Liver (tissue), 3 donors: ENCODE data around the gene MUC2.

ENCODE experiments used
- JUND ChIP-seq, 2 donors: IDR thresholded peaks; 2 replicates each; pipeline ENCODE4 v1.6.1; 2016; ENCODE audit warnings: antibody characterized with exemption in 2 of 2
- RAD21 ChIP-seq, 2 donors: IDR thresholded peaks; 2 replicates each; pipeline ENCODE4 v1.6.1; 2016; ENCODE audit warnings: antibody characterized with exemption in 2 of 2, mild to moderate bottlenecking in 2 of 2
- TAF1 ChIP-seq: conservative IDR thresholded peaks from 2 replicates; pipeline ENCODE4 v1.6.1; 2016; ENCODE audit warnings: antibody characterized with exemption, mild to moderate bottlenecking
- YY1 ChIP-seq: IDR thresholded peaks from 2 replicates; pipeline ENCODE4 v1.6.1; 2016; ENCODE audit warnings: antibody characterized with exemption, mild to moderate bottlenecking
- TF ChIP-seq, protein P1 (sequence below): IDR thresholded peaks from 2 replicates; pipeline ENCODE4 v1.6.1; 2016; ENCODE audit warnings: antibody characterized with exemption, mild to moderate bottlenecking
- TF ChIP-seq, protein P2 (sequence below): fragments of 150-350 bp; IDR thresholded peaks from 2 replicates; pipeline ENCODE4 v1.5.1; 2017; ENCODE audit warnings: improper control_type of control experiment, low read depth, low read length; ENCODE audit not compliant: missing input control
- donor health status: healthy.
- donor health status: healthy.

DNA sequence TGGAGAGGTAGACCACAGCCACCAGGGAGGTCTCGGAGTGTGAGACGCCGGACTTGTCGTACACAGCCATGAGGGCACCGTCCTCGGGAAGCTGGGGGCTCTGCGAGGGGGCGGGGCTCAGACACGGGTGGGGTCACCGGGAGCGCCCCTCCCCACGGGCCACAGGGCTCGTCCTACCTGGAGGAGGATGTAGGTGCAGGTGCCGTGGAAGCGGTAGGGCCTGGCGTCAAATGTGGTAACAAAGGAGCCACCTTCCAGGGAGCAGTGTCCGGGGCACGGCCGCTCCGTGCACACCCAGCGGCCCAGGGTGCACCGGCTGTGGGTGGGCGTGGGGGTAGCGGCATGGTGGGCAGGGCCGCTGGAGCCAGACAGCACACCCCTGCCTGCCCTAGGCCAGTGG, 45.6 kb upstream of the MUC2 start:
- TF ChIP-seq, protein P1, sequence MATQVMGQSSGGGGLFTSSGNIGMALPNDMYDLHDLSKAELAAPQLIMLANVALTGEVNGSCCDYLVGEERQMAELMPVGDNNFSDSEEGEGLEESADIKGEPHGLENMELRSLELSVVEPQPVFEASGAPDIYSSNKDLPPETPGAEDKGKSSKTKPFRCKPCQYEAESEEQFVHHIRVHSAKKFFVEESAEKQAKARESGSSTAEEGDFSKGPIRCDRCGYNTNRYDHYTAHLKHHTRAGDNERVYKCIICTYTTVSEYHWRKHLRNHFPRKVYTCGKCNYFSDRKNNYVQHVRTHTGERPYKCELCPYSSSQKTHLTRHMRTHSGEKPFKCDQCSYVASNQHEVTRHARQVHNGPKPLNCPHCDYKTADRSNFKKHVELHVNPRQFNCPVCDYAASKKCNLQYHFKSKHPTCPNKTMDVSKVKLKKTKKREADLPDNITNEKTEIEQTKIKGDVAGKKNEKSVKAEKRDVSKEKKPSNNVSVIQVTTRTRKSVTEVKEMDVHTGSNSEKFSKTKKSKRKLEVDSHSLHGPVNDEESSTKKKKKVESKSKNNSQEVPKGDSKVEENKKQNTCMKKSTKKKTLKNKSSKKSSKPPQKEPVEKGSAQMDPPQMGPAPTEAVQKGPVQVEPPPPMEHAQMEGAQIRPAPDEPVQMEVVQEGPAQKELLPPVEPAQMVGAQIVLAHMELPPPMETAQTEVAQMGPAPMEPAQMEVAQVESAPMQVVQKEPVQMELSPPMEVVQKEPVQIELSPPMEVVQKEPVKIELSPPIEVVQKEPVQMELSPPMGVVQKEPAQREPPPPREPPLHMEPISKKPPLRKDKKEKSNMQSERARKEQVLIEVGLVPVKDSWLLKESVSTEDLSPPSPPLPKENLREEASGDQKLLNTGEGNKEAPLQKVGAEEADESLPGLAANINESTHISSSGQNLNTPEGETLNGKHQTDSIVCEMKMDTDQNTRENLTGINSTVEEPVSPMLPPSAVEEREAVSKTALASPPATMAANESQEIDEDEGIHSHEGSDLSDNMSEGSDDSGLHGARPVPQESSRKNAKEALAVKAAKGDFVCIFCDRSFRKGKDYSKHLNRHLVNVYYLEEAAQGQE = no peak
- TF ChIP-seq, protein P2, sequence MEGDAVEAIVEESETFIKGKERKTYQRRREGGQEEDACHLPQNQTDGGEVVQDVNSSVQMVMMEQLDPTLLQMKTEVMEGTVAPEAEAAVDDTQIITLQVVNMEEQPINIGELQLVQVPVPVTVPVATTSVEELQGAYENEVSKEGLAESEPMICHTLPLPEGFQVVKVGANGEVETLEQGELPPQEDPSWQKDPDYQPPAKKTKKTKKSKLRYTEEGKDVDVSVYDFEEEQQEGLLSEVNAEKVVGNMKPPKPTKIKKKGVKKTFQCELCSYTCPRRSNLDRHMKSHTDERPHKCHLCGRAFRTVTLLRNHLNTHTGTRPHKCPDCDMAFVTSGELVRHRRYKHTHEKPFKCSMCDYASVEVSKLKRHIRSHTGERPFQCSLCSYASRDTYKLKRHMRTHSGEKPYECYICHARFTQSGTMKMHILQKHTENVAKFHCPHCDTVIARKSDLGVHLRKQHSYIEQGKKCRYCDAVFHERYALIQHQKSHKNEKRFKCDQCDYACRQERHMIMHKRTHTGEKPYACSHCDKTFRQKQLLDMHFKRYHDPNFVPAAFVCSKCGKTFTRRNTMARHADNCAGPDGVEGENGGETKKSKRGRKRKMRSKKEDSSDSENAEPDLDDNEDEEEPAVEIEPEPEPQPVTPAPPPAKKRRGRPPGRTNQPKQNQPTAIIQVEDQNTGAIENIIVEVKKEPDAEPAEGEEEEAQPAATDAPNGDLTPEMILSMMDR = no peak
- TF ChIP-seq RAD21 (IDR thresholded peaks at IDR 0.05) (no peak), JUND (IDR thresholded peaks at IDR 0.05) (no peak), TAF1 (no peak), YY1 (no peak)
